Measurements from ENCODE around the gene RPL9.
"Not testable (repeated sequence)": the region's sequence is repeated elsewhere in the genome, so short reads cannot be mapped to it uniquely, and the experiment has no call there.

Gene RPL9

DNA sequence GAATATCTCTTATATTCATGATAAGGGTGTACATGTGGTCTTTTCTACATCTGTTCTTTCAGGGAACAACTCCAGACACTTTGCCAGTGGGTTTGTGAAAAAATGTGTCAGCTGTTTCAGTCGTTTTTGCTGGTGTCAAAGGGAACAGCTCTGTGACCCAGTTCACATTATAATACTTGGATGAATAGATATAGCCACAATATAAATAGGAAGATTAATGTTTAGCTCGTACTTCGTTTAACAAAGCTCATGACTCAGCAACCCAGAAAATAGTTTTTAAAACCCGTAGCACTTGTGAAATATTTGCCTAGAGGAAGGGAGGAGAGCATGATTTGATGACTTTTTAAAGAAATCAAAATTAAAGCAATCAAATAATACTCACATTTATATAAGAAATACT, 8.0 kb upstream of the RPL9 start:
- no peak for DNase-seq (ENCODE audit: low spot score)

DNA sequence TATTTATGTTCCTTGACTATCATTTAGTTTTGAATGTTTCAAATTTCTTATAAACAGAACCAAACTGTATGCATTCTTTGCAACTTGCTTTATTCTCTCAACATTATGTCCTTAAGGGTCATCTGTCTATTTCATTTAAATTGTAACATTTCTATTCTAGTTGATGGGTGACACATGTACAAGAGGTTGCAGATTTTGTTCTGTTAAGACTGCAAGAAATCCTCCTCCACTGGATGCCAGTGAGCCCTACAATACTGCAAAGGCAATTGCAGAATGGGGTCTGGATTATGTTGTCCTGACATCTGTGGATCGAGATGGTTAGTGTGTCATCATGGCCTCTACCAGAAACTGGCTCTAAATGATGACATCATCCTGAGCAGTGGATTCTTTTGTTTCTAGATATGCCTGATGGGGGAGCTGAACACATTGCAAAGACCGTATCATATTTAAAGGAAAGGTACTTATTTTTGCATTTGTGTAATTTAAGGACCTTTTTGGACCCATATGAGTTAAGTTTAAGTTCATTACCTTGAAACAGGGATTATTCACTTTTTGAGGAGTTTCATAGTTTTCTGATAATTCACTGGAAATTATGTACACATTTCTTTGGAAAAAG, 6.3 kb upstream of the RPL9 start:
- DNase-seq (ENCODE audit: low spot score), result no peak

DNA sequence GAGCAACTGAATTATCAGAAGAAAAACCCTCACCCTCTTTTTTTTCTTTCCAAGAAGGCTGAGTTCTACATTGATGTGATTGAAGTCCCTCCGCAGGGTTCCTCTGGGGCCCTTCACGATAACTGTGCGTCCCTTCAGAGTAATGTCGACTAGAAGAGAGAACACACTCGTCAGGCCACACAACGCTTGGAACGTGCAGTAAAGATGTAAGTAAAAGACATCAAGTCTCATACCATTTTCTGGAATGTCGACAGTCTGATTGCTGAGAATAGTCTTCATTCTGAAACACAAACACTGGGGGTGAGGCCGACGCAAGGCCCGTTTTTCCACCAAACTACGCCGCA, 589 bp downstream of the RPL9 start:
- not testable (repeated sequence) for DNase-seq (ENCODE audit: low spot score)

DNA sequence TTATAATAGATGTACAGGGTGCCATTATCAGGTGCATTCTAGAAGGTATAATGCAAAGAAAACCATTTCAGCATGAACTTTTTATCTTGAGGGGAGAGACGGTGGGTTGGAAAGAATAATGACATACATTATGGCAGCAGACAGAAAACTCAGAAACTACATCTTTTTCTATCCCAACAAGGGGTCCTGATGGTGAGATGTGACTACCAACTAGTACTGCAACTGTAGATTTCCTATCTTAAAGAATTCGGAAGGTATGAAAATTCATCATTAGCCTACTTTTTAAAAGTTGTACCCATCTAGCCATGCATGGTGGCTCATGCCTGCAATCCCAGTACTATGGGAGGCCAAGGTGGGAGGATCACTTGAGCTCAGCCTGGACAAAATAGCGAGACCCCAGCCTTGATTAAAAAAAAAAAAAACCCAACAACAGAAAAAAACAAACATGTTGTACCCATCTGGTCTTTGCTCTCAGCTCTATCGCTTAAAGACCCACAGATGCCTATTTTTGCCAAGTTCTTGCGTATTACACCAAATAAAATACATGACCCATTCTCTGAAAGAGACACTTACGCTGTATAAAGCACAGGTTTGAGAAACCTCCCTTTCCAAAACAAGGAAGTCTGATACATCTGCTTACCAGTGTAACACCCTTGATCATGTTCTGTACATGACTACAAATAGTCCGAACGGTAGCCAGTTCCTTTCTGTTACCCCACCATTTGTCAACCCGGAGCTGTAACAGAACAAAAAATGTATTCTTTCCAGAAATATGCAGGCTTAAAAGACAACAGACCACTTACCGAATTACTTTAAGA, 1.6 kb downstream of the RPL9 start:
- no peak for DNase-seq (ENCODE audit: low spot score)

DNA sequence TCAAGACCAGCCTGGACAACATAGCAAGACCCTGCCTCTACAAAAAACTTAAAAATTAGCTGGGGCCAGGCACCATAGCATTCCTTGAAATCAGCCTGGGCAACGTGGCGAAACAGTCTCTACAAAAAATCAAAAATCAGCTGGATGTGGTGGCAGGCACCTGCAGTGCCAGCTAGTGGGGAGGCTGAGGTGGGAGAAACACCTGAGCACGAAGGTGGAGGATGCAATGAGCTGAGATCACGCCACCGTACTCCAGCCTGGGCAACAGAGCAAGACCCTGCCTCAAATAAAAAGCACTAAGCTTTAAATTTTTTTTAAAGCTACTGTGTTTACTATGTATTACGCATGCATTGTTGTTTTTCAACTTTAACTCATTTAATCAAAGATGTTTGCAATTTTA, 3.2 kb downstream of the RPL9 start:
- DNase-seq (ENCODE audit: low spot score), result no peak

DNA sequence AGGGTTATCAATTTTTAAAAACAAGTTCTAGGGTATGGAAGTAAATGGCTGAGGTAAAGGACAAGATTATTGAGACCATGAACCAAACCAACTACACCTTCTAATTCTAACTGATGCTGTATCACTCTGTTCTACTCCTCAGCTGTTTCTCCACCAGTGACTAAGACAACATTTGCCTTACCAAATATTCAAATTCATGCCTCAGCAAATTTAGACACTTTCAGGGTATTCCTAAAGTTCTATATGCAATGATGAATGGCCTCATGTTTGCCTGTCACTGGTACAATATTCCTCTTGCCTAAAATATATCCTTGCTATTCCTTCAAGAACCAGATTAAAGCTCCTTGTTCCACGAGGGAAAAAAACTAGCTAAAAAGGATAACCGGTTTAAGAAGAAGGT, 5.0 kb downstream of the RPL9 start:
- DNase-seq (ENCODE audit: low spot score), result no peak

DNA sequence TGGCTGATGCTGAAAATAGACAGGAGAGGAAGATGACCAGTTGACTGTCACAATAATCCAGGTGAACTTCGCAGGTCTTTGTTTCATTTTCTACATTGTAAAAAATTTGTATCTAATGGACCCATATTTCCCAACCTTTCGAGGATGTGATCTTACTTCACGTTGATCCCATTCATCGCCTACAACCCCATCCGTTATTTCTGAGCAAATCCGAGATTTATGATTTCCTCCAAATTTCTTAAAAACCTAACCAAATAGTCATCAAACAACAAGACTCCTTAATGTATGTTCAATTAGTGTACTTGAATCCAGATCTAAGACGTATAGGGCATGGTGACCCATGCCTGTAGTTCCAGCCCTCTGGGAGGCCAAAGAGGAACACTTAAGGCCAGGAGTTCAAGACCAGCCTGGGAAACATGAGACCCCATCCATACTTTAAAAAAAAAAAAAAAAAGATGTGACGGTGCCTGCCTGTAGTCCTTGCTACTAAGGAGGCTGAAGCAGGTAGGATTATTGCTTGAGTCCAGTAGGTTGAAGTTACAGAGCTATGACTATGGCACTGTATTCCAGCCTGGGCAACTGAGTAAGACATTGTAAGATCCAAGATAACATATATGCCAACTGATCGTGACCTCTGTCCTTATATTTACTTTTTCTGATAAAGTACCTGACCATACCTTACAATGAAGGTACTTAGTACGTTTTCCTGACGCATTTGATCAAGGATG, 5.7 kb downstream of the RPL9 start:
- no peak for DNase-seq (ENCODE audit: low spot score)

DNA sequence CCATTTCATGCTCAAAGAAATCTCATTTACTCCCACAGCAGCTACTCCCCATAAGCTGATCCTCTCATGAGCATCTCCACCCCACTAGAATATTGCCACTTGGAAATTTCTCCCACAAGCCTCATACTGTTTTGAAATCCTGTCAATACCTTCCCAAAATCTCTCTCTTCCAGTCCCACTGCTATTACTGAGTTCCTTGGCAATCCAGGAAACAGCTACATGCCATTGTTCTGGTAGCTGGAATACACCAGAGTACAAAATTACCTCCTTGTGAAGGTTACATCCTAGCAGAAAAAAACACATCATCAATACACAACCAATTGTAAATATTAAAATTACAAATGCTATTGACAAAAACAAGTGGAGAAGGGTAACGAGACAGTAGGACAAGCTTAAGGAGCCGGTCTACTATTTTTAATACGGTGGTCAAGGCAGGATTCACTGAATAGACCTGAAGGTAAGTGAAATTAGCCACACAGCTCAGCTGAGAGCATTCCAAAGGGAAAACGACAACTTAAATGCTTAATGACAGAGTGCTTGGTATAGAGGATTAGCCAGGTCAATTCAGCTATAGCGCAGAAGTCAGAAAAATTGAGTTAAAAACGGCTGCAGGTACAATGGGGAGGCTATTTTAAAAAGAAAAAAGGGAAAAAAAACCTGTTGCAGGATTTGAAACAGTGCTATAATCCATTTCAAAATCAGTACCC, 6.4 kb downstream of the RPL9 start:
- no peak for DNase-seq (ENCODE audit: low spot score)

DNA sequence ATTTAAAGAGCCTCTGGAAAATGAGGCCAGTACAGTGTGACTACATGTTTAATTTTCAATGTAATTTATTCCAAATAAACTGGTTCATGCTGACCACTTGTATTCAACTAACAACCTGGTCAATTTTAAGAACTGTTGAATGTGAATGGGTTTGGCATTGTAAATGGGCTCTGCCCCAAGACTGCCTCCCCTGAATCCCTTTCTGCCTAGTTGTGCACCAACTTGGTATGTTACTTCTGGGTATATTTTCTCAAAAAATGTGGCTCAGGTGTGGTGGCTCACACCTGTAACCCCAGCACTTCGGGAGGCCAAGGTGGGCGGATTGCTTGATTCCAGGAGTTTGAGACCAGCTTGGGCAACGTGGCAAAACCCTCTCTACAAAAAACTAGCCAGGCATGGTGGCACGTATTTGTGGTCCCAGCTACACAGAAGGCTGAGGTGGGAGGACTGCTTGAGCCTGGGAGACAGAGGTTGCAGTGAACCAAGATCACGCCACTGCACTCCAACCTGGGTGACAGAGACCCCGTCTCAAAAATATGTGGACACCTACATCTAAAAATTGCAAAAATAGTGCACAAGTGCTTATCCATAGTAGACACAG, 7.2 kb downstream of the RPL9 start:
- no peak for DNase-seq (ENCODE audit: low spot score)

DNA sequence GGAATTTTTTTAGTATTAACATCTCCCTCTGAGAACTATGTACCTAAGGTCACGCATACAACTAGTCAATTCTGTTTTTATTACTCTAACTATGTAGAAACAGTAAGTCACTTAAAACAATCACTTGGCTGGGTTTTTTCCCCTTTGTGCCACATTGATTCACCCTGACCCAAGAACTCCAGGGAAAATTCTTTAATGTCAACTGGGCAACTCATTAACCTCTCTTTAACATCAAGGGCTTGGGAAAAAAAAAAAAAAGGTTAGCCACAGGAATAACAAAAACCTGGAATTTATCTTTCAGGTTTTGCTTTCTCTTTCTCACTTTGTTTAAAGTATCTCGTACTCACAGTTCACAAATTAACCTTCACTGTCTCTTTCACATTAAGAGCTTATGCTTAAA, 8.1 kb downstream of the RPL9 start:
- no peak for DNase-seq (ENCODE audit: low spot score)

DNA sequence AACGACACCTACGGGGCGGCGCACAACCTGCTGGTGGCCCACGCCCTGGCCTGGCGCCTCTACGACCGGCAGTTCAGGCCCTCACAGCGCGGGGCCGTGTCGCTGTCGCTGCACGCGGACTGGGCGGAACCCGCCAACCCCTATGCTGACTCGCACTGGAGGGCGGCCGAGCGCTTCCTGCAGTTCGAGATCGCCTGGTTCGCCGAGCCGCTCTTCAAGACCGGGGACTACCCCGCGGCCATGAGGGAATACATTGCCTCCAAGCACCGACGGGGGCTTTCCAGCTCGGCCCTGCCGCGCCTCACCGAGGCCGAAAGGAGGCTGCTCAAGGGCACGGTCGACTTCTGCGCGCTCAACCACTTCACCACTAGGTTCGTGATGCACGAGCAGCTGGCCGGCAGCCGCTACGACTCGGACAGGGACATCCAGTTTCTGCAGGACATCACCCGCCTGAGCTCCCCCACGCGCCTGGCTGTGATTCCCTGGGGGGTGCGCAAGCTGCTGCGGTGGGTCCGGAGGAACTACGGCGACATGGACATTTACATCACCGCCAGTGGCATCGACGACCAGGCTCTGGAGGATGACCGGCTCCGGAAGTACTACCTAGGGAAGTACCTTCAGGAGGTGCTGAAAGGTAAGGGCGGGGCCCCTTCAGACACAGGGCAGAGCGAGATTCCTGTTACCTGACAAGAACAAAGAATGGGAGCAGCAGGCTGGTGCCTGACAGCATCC, 11.7 kb downstream of the RPL9 start:
- DNase-seq (ENCODE audit: low spot score), result peak; percentile 32

DNA sequence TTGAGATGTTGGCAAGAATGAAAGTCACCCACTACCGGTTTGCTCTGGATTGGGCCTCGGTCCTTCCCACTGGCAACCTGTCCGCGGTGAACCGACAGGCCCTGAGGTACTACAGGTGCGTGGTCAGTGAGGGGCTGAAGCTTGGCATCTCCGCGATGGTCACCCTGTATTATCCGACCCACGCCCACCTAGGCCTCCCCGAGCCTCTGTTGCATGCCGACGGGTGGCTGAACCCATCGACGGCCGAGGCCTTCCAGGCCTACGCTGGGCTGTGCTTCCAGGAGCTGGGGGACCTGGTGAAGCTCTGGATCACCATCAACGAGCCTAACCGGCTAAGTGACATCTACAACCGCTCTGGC, 12.3 kb downstream of the RPL9 start:
- no peak for DNase-seq (ENCODE audit: low spot score)

DNA sequence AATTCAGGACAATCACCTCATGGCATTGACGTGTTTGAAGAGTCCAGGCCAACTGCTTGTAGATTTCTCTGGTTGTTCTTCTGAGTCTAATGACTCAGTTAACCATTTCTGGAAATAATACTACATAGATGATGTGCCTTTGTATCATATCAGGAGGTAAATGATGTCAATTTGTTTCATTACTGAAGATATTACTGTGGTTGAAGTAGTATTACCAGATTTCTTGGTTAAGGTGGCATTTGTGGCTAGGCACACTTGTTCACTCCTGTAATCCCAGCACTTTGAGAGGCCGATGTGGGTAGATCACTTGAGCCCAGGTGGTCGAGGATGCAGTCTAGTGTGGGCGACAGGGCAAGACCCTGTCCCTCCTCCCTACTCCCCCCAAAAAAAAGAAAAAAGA, 15.7 kb downstream of the RPL9 start:
- DNase-seq (ENCODE audit: low spot score), result no peak

DNA sequence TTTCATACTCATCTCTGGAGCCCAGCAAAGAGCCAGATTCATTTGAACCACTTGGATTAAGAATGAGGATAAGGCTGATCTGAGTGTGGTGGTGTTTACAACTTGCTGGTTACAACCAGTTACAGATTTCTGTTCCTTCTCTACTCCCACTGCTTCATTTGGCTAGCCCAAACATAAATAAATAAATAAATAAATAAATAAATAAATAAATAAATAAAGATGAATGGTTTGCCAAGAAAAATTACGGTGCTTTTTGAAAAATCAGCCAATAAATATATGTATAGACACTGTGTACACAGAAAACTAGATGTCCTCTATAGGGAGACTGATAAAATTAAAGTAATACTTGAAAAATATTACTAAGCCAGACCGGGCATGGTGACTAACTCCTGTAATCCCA, 17.1 kb downstream of the RPL9 start:
- DNase-seq (ENCODE audit: low spot score), result no peak

DNA sequence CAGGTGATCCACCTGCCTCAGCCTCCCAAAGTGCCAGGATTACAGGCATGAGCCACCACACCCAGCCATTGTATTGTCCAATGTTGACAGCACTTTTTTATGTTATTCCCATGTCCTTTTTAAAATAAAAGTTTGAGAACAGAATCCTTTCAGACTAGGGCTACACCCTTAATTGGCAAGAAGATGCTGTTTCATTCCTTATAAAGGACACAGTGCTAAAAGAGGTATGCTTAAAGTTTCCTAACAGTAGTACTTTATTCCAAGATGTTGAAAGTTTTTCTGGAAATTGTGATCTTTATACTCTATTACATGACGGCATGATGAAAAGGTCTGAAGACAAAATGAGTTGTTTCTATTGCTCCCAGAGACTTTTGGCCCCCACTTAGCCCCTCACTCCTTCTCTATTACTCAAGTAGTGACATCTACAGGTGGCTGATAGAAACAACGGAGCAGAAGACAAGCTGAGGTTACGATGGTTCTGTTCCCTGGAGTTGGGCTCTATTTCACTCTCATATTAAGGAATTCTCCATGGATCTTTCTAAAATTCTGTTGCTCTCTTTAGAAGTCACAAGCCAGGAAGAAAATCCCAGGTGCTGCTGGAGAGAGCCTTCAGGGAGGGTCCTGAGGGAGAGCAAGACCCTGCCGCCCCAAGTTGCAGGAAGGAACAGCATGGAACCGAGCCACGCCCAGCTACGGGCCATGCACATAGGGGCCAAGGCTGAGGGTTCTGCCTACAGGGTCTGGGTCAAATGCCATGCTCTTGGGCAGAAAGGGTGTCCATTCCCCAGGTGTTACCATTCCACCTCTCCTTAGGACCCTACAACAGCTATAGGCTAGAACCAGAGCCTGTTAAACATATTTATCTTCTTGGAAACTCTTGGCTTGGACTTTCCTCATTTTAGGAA, 22.8 kb downstream of the RPL9 start:
- no peak for DNase-seq (ENCODE audit: low spot score)

DNA sequence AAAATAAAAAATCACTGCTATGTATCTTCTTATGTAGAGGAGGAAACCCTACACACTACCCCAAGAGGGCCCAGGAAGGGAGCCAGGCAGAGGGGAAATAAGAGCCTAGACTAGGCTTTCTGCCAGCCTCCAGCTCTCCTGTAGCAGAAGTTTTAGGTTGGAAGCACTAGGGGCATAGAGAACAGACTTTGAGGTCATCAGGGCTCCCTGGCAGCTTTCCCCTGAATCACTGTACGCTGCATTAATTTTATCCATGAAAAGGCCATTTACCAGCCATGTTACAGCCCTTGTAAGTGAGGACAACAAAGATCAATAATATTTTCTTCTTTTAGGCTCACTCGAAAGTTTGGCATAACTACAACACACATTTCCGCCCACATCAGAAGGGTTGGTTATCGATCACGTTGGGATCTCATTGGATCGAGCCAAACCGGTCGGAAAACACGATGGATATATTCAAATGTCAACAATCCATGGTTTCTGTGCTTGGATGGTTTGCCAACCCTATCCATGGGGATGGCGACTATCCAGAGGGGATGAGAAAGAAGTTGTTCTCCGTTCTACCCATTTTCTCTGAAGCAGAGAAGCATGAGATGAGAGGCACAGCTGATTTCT, 24.7 kb downstream of the RPL9 start:
- no peak for DNase-seq (ENCODE audit: low spot score)

DNA sequence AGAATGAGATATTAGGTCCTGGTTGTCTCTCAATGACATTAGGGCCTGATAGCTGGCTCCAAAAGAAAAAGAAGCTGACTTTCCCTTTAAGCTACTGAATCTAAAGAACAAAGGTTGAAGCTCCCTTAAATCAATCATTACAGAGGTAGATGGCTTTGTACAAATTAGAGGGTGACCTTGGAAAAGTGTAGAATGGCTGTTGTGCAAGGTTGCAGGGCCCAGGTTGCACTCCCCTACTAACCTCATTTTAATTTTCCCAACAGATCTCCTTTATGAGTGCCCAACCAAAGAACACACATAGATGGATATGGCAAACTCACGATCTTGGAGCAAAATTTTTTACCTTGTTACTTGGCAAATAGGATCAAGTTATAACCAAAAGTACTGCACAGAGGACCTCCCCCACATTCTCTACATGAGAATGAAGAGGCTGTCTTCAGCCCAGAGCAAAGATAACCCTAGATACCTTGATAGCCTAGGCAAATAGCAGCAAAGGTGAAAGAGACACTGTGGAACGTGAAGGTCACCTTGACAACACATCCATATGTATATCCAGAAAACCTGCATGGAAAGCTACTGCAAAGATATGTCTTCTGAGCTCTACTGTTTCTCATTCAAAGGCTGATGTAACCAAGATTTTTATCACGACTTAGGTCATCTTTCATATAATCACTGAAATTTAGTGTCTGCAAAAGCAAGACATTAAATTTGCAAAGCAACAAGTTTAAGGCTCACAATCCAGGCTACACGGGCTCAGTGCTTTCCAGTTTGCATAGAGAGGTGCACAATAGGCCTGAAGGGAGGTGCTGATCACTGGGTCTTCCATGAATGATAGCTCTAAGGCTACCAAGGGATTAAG, 29.0 kb downstream of the RPL9 start:
- no peak for DNase-seq (ENCODE audit: low spot score)

DNA sequence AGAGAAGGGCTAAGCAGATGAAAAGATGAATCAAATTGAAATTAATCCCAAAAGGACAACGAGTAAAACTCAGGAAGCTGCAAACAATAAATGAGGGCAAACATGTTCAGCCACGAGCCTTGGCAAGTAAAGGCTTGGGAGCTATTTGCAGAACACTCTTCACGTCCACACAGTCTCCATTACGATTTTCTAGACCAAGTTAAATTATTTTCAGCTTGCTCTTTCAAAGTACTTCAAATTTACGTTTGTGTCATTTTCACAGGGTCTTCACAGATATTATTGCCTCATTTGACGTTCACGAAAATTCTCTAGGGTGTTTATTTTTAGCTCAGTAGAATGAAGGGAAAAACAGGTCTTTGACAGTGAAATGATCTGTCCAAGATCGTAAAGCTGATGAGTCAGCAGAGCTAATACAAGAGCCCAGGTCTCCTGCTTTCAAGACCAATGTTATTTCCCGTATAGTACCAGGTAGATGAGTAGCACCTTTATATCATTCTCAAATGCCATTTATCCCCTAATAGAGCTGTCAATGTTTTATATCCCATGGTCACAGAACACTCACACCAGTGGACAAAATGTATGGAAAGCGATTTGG, 31.1 kb downstream of the RPL9 start:
- DNase-seq (ENCODE audit: low spot score), result no peak

DNA sequence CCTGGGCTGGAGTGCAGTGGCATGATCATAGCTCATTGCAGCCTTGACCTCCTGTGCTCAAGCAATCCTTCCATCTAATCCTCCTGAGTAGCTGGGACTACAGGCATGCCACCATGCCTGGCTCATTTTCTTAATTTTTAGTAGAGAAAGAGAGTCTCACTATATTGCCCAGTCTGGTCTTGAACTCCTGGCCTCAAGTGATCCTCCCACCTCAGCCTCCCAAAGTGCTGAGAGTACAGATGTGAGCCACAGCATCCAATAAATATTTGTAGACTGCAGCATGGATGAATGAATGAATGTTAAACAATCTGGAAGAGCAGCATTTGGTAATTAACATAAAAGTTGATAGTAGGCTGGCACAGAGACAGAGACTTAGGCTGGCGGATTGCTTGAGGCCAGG, 32.0 kb downstream of the RPL9 start:
- DNase-seq (ENCODE audit: low spot score), result no peak
